CD4-positive, alpha-beta T cell (primary cell): ENCODE data around the gene FGD5. TPM values are rescaled to one million over a fixed set of nuclear protein-coding genes. Genes with fewer than 3 reads are reported as not detected.

Experiments
- ATAC-seq: fragments of 200-7000 bp; cut with Tn5 transposase; one replicate; pipeline ENCODE4 v1.10.0; 2022; ENCODE audit warnings: mild to moderate bottlenecking; ENCODE audit not compliant: poor library complexity
- CTCF ChIA-PET: fragments of 350-600 bp; sonication (Branson Sonifier 250); formaldehyde crosslinking; loops from one replicate; lab custom pipeline; 2021; ENCODE audit warnings: antibody characterized with exemption, inconsistent platforms; lab: Charles Lee
- POLR2A ChIA-PET: fragments of 350-600 bp; sonication (Branson Sonifier 250); formaldehyde crosslinking; loops from one replicate; lab custom pipeline; 2021; ENCODE audit warnings: antibody characterized with exemption, inconsistent platforms; lab: Charles Lee
- DNase-seq, 14 experiments: peaks; one replicate each; pipeline ENCODE4 v3.0.0-alpha.2; 2013 to 2020; ENCODE audit warnings: mixed read lengths in 2 of 14
- H3K27ac ChIP-seq, 2 donors: one replicate each; pipeline versions ENCODE4 v1.5.1 to v1.7.0; 2013; ENCODE audit warnings: low read length in 2 of 2, low read depth in 1 of 2, mild to moderate bottlenecking in 1 of 2
- H3K27me3 ChIP-seq, 2 experiments: 1 replicate in 1 of 2; 2 replicates in 1 of 2; pipeline versions ENCODE4 v1.6.1 to v1.7.0; 2013; ENCODE audit warnings: low read length in 2 of 2, control low read depth in 1 of 2, mild to moderate bottlenecking in 1 of 2, moderate library complexity in 1 of 2; ENCODE audit not compliant: insufficient read depth in 2 of 2, control insufficient read depth in 1 of 2
- H3K36me3 ChIP-seq: one replicate; pipeline ENCODE4 v1.6.1; 2013; ENCODE audit warnings: low read length, control low read depth; ENCODE audit not compliant: insufficient read depth
- H3K4me1 ChIP-seq: one replicate; pipeline ENCODE4 v1.6.1; 2013; ENCODE audit warnings: low read length, control low read depth; ENCODE audit not compliant: insufficient read depth
- H3K4me3 ChIP-seq: one replicate; pipeline ENCODE4 v1.5.1; 2013; ENCODE audit warnings: mild to moderate bottlenecking, low read length, moderate library complexity
- H3K9me3 ChIP-seq, 2 experiments: 1 replicate in 1 of 2; 2 replicates in 1 of 2; pipeline versions ENCODE4 v1.6.1 to v1.7.0; 2013; ENCODE audit warnings: low read length in 2 of 2, mild to moderate bottlenecking in 2 of 2, control low read depth in 1 of 2, moderate library complexity in 1 of 2; ENCODE audit not compliant: control insufficient read depth in 1 of 2, insufficient read depth in 1 of 2
- H3K27ac Mint-ChIP-seq: one replicate; pipeline ENCODE4 v1.8.0; 2020; ENCODE audit warnings: mixed read lengths
- H3K27me3 Mint-ChIP-seq: one replicate; pipeline ENCODE4 v1.8.0; 2021; ENCODE audit warnings: mixed read lengths
- H3K36me3 Mint-ChIP-seq: one replicate; pipeline ENCODE4 v1.8.0; 2021; ENCODE audit warnings: low read depth, mixed read lengths
- H3K4me1 Mint-ChIP-seq: one replicate; pipeline ENCODE4 v1.8.0; 2021; ENCODE audit warnings: low read depth, mixed read lengths
- H3K4me3 Mint-ChIP-seq: one replicate; pipeline ENCODE4 v1.8.0; 2020; ENCODE audit warnings: mild to moderate bottlenecking, mixed read lengths
- H3K9me3 Mint-ChIP-seq: one replicate; pipeline ENCODE4 v1.8.0; 2020; ENCODE audit warnings: mixed read lengths
- intact Hi-C, 2 experiments: fragments of 100-400 bp; cut with DNase I in 1 of 2; cut with micrococcal nuclease in 1 of 2; formaldehyde crosslinking; loops; one replicate each; pipeline versions ENCODE4 v1.15.1 to v1.9.0; 2023 to 2025; cut with DNase I, micrococcal nuclease
- total RNA-seq, 174 experiments: library from RNA in 2 of 174; stranded (reverse) in 2 of 174; gene quantifications; one replicate each; pipeline ENCODE4 v1.2.3 and lab custom pipeline; 2021 to 2026
- TF ChIP-seq, protein P1 (sequence below): fragments of 200-600 bp; IDR thresholded peaks from one replicate; pipeline ENCODE4 v1.8.0; 2022; ENCODE audit warnings: antibody characterized with exemption, mild to moderate bottlenecking

Gene FGD5
- total RNA-seq, 2 experiments from 2014 or later = not detected

DNA sequence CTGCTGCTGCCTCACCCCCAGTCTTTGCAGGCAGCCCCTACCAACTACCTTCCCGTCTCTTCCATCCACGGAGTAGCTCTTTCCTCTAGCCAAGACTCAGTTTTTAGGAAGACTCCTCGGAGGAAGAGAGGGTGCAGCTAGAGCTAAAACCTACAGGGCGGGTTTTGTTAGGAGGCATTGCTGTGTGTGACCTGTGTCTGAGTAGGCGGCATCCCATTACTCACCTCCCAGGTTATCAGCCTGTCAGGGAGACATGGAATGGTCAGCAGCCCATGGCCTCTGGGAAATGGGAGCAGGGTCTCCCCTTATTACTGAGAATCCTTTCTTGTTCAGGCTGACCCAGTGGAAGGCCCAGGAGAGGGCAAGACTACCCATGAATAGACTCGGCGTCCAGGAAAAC is 43.8 kb upstream of the FGD5 start:
- peaks cover 0 to 8% of the 10 kb centered on the region in 2 experiments for H3K9me3 ChIP-seq
- no peak overlapping the region for H3K27ac ChIP-seq
- H3K27me3 ChIP-seq = peaks cover 0 to 3% of the 10 kb centered on the region in 2 experiments
- TF ChIP-seq, protein P1, sequence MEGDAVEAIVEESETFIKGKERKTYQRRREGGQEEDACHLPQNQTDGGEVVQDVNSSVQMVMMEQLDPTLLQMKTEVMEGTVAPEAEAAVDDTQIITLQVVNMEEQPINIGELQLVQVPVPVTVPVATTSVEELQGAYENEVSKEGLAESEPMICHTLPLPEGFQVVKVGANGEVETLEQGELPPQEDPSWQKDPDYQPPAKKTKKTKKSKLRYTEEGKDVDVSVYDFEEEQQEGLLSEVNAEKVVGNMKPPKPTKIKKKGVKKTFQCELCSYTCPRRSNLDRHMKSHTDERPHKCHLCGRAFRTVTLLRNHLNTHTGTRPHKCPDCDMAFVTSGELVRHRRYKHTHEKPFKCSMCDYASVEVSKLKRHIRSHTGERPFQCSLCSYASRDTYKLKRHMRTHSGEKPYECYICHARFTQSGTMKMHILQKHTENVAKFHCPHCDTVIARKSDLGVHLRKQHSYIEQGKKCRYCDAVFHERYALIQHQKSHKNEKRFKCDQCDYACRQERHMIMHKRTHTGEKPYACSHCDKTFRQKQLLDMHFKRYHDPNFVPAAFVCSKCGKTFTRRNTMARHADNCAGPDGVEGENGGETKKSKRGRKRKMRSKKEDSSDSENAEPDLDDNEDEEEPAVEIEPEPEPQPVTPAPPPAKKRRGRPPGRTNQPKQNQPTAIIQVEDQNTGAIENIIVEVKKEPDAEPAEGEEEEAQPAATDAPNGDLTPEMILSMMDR = no peak
- Mint-ChIP-seq H3K27me3 (no peaks in the 10 kb centered on the region), H3K4me3 (no peak overlapping the region), H3K9me3 (no peaks in the 10 kb centered on the region), H3K27ac (no peak overlapping the region), H3K36me3 (no peaks in the 10 kb centered on the region), H3K4me1 (no peaks in the 10 kb centered on the region)
- H3K36me3 ChIP-seq = no peaks in the 10 kb centered on the region
- no peak overlapping the region for H3K4me3 ChIP-seq
- CTCF ChIA-PET = no interaction called here
- no peaks in the 10 kb centered on the region for H3K4me1 ChIP-seq
- POLR2A ChIA-PET = no interaction called here
- intact Hi-C loops = no loop called here
- no peak for DNase-seq
- ATAC-seq = no peak

DNA sequence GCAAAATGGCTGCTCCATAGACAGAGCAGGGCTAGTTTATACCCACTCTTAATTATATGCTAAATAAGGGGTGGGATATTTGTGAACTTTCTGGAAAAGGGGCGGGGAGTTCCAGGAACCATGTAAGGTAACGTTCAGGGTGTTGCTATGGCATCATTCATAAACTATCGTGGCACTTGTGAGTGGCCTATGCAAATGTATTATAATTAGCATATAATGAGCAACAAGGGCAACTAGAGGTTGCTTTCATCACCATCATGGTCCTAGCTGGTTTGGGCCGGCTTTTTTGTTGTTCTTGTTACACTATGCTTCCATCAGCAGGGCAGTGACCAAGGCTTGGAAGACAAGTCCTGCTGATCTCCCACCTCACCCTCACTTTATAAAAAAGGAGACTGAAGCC is 43.2 kb upstream of the FGD5 start:
- intact Hi-C loops = no loop called here
- ChIA-PET CTCF (no interaction called here), POLR2A (no interaction called here)
- H3K36me3 ChIP-seq = no peaks in the 10 kb centered on the region
- Mint-ChIP-seq H3K36me3 (no peaks in the 10 kb centered on the region), H3K9me3 (no peaks in the 10 kb centered on the region), H3K27ac (no peak overlapping the region), H3K4me1 (no peaks in the 10 kb centered on the region), H3K4me3 (no peak overlapping the region), H3K27me3 (no peaks in the 10 kb centered on the region)
- H3K4me1 ChIP-seq = no peaks in the 10 kb centered on the region
- no peak for ATAC-seq
- no peak overlapping the region for H3K4me3 ChIP-seq
- TF ChIP-seq, protein P1 = no peak
- no peak for DNase-seq
- no peak overlapping the region for H3K27ac ChIP-seq
- H3K27me3 ChIP-seq = peaks cover 0 to 3% of the 10 kb centered on the region in 2 experiments
- H3K9me3 ChIP-seq = peaks cover 0 to 8% of the 10 kb centered on the region in 2 experiments

DNA sequence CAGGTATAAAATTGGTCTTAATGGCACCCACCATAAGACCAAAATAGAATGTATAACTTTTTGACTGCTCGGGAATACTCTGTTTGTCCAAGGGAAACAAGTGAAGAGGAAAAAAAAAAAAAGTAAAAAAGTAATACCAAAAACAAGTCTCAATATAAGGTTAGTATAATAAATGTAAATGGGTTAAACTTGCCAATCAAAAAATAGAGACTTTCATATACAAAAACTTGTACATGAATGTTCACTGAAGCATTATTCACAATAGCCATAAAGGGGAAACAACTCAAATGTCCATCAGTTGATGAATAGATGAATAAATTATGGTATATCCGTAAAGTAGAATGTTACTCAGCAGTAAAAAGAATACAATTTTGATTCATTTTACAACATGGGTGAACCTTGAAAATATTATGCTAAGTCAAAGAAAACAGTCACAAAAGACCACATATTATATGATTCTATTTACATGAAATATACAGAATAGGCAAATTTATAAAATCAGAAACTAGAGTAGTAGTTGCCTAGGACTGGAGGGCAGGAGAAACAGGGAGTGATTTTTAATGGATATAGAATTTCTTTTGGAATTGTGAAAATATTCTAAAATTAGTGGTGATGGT is 39.6 kb upstream of the FGD5 start:
- ChIA-PET CTCF (interaction anchor here (0.9 kb wide), 1 partner anchor 10 kb away, joined by 3 read pairs; no protein-coding TSS in a partner anchor), POLR2A (no interaction called here)
- Mint-ChIP-seq H3K4me1 (no peaks in the 10 kb centered on the region), H3K36me3 (no peaks in the 10 kb centered on the region), H3K27me3 (peaks cover 4% of the 10 kb centered on the region), H3K4me3 (no peak overlapping the region), H3K27ac (no peak overlapping the region), H3K9me3 (no peaks in the 10 kb centered on the region)
- Histone ChIP-seq H3K36me3 (no peaks in the 10 kb centered on the region), H3K9me3 (peaks cover 0 to 8% of the 10 kb centered on the region in 2 experiments), H3K27me3 (peaks cover 0 to 3% of the 10 kb centered on the region in 2 experiments), H3K4me1 (no peaks in the 10 kb centered on the region), H3K27ac (no peak overlapping the region), H3K4me3 (no peak overlapping the region)
- ATAC-seq (no peak), DNase-seq (no peak)
- intact Hi-C loops = no loop called here
- TF ChIP-seq, protein P1 = no peak
